AG10803 (cell line): ENCODE data around the gene MAPKAP1.

Experiments used
- DNase-seq: peaks from one replicate; pipeline ENCODE4 v3.0.0; 2010; ENCODE audit warnings: low read depth
- H3K4me3 ChIP-seq: 2 replicates; pipeline ENCODE4 v1.5.1; 2011; ENCODE audit warnings: mild to moderate bottlenecking, low read length, control low read depth
- TF ChIP-seq, protein P1 (sequence below): conservative IDR thresholded peaks from 2 replicates; pipeline ENCODE4 v1.5.1; 2011; ENCODE audit warnings: mild to moderate bottlenecking, low read length, control low read depth, inconsistent platforms

Gene MAPKAP1

GRCh38 chr9:125494653-125494915 lies 212.4 kb downstream of the MAPKAP1 start:
- peak; percentile 28 for DNase-seq
- H3K4me3 ChIP-seq = no peak overlapping the region
- TF ChIP-seq, protein P1, sequence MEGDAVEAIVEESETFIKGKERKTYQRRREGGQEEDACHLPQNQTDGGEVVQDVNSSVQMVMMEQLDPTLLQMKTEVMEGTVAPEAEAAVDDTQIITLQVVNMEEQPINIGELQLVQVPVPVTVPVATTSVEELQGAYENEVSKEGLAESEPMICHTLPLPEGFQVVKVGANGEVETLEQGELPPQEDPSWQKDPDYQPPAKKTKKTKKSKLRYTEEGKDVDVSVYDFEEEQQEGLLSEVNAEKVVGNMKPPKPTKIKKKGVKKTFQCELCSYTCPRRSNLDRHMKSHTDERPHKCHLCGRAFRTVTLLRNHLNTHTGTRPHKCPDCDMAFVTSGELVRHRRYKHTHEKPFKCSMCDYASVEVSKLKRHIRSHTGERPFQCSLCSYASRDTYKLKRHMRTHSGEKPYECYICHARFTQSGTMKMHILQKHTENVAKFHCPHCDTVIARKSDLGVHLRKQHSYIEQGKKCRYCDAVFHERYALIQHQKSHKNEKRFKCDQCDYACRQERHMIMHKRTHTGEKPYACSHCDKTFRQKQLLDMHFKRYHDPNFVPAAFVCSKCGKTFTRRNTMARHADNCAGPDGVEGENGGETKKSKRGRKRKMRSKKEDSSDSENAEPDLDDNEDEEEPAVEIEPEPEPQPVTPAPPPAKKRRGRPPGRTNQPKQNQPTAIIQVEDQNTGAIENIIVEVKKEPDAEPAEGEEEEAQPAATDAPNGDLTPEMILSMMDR = no peak

- H3K4me3 ChIP-seq = no peak overlapping the region
- TF ChIP-seq, protein P1 = no peak
- DNase-seq = no peak
Measured at GRCh38 chr9:125493881-125494652, 212.9 kb downstream of the MAPKAP1 start.

DNA sequence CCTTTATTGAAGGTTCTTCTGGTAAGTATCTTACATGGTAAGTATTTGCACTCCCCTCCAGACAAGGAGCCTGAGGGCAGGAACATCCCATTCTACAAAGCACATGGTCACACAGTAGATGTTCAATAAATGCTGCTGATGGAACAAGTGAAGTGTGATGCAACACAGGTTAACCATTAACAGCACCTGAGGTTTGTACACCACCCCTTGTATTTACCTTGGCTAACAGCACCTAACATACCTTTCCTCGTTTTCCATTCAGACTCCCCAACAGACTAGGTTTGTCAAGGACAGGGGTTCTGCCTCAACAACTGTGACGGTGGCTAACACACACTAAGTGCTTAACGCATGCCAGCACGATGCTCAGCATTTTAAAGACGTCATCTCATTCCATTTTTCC lies 213.6 kb downstream of the MAPKAP1 start:
- no peak overlapping the region for H3K4me3 ChIP-seq
- DNase-seq = no peak
- TF ChIP-seq, protein P1 = no peak

DNA sequence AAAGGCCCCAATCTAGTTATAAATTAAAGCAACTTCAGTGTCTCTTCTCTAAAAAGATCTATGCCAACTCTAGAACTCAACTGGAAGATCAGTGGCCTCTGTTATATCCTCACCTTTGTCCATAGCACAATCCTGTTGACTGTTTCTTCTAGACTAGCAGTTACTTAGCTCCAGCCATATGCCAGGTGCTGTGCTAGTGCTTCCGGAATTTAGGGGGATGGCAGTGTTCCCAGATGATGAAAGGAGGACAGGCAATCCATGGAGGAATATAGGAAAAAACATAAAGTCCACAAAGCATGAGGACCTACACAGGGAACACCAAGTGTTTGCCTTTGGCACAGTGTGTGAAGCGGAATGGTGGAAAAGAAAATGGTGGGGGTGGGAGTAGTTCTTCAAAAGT lies 214.3 kb downstream of the MAPKAP1 start:
- DNase-seq = no peak
- TF ChIP-seq, protein P1 = no peak
- H3K4me3 ChIP-seq = no peak overlapping the region

GRCh38 chr9:125487842-125488241 lies 219.2 kb downstream of the MAPKAP1 start:
- DNase-seq = no peak
- TF ChIP-seq, protein P1 = no peak
- H3K4me3 ChIP-seq = no peak overlapping the region

GRCh38 chr9:125486576-125486975 lies 220.4 kb downstream of the MAPKAP1 start:
- peak; percentile 43 for DNase-seq
- H3K4me3 ChIP-seq = no peak overlapping the region
- TF ChIP-seq, protein P1 = no peak

DNA sequence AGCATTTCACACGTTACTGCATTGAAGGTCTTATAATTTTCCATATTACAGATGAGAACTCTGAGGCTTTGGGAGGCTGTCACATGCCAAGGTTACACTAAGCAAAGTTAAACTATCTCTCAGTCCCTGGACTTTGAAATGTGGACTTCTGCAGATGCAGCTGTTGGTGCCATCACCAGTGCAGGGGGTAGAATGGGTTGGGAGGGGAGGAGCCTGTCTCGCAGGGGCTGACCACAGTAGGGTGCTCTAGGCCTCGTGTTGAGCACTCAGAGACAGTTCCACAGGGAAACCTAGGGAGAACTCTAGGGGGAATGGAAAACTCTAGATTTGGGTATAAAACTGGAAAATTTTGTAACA lies 220.9 kb downstream of the MAPKAP1 start:
- no peak overlapping the region for H3K4me3 ChIP-seq
- TF ChIP-seq, protein P1 = no peak
- DNase-seq = no peak
